GM20431 (cell line): ENCODE results near the gene C2CD5.

ENCODE experiments used
- in situ Hi-C: fragments of 300-500 bp; cut with MseI, MboI; formaldehyde crosslinking; loops from one replicate; pipeline ENCODE4 v1.15.0; 2020; ENCODE audit warnings: low sequenced_read_pairs; ENCODE audit not compliant: unreplicated experiment

Gene C2CD5

DNA sequence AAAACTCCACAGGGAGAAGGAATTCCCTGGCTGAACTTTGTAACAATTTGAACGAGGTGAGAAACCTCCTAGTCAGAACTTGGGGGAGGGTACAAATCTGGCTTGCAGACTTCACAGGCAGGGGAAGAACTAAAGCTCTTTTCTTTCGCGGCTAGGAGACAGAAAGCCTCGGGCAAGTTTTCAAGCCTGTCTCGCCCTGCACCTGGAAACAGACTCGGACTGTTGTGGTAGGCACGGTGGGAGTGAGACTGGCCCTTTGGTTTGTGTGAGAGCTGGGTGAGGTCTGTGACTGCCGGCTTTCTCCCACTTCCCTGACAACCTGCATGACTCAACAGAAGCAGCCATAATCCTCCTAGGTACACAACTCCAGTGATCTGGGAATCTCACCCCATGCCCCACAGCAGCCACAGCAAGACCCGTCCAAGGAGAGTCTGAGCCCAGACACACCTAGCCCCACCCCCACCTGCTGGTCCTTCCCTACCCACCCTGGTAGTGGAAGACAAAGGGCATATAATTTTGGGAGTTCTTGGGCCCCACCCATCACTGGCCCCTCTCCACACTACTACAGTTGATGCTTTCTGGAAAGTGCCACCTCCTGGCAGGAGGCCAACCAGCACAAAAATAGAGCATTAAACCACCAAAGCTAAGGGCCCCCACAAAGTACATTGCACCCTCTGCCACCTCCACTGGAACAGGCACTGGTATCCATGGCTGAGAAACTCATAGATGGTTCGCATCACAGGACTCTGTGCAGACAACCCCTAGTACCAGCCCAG, 107.1 kb downstream of the C2CD5 start:
- in situ Hi-C loops, result loop anchor here (25.0 kb wide), 2 partner anchors 350 to 750 kb away; no protein-coding TSS in a partner anchor

DNA sequence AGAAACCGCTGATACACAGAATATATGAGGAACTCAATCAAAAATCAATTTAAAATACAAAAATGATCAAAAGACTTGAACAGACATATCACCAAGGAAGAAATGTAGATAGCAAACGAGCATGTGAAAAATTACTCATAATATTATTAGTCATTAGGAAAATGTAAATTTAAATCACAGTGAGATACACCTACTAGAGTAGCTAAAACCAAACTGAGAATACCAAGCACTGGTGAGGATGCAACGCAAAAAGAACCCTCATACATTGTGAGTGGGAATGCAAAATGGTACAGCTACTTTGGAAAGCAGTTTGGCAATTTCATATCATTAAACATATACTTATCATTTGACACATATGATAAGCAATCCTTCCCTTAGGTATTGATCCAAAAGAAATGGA, 108.8 kb downstream of the C2CD5 start:
- in situ Hi-C loops, result loop anchor here (25.0 kb wide), 2 partner anchors 348 to 748 kb away; no protein-coding TSS in a partner anchor

DNA sequence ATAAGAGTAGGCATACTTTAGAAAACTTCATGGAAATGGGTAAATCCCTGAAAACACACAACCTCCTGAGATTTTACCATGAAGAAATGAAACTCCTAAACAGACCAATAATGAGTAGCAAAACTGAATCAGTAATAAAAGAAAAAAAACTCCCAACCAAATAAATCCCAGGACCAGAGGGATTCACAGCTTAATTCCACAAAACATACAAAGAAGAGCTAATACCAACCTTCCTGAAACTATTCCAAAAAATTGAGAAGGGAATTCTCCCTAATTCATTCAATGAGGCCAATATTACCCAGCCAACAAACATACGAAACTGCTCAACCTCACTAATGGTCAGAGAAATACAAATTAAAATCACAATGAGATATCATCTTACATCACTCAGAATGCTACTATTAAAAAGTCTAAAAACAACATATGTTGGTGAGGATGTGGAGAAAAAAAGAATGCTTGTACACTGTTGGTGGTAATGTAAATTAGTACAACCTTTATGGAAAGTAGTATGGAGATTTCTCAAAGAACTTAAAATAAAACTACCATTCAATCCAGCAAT, 112.6 kb downstream of the C2CD5 start:
- in situ Hi-C loops, result loop anchor here (25.0 kb wide), 2 partner anchors 344 to 744 kb away; no protein-coding TSS in a partner anchor

DNA sequence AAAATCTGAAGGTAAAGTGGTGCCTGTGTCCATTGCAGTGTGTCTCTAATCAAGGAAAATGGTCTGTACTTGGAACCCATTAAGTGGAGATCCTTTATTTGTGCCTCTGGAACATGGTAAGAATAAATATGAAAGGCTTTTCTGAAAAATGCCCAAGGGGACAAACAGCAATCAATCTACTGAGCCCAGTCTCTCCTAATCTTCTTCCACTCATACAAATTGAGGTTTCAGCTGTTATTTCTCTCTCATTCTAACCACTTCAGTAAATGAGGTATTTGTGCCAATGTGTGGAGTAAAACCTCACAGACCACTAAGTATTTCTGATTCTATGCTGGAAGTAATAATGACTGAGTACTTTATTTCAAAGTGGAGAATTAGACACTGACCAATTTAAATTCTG, 127.5 kb downstream of the C2CD5 start:
- in situ Hi-C loops, result no loop called here

DNA sequence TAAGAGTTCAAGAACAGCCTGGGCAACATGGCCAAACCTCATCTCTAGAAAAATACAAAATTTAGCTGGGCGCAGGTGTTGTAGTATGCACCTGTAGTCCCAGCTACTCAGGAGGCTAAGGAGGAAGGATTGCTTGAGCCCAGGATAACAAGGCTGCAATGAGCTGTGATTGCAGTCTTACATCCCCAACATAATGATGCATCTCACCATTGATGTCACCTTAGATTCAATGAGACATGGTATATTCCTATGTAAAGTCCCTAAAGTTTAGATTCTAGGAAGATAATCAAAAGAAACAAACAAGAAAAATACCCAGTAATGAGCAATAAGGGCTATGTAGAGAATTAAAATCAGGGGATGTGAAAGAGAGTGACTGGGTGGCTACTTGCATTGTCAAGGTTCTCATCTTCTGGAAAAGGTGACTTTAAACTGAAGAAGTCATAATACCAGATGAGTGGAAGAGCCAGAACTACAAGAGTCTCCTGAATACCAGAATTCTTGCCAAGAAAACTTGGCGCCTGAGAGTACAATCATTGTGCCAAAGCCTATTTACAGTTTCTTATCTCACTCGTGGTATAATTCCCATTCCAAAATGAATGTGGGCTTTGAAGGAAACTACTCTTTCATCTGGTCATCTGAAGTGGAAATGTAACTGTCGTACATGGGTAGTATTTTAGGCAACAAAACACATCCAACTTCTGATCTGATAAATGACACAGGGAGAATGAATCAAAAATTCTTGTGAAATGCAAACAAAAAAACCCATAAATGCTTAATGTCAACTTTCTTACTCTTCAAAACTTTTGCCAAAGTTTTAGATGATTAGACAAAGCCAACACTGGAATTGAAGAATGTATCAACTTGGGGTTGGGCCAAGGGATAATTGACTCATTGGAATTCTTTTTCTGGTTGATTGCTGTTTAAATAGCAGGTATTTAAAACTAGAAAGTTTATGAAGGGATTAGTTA, 128.7 kb downstream of the C2CD5 start:
- in situ Hi-C loops, result no loop called here

DNA sequence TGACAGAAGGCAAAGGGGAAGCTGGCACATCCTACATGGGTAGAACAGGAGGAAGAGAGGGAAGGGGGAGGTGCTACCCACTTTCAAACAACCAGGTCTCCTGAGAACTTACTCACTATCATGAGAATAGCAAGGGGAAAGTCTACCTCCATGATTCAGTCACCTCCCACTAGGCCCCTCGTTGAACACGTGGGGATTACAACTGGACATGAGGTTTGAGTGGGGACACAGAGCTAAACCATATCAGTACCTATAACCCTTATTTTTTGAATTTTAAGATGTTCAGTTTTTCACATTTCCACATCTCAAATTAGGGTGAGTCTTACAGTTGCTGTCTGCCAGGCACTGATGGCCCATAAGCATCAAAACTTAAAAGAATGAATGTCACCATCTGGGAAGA, 129.6 kb downstream of the C2CD5 start:
- in situ Hi-C loops, result no loop called here

DNA sequence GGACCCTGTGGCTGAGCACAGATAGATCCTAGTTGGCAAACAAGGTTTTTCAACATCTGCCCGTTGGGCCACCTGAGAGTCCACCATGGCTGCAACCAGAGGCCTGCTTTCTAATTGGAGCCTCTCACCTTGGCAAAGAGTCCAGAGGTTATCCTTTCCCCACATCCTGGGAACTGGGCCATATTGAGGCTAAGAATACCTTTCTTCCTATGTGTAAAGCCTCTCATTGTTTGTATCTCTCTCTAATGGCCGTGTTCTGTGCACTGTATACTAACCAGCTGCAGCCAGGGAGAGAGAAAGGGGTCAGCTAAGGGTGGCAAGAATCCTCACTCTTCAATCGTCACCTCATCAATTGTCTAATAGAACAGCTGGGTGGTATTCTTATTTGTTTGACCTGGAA, 130.8 kb downstream of the C2CD5 start:
- in situ Hi-C loops, result no loop called here

DNA sequence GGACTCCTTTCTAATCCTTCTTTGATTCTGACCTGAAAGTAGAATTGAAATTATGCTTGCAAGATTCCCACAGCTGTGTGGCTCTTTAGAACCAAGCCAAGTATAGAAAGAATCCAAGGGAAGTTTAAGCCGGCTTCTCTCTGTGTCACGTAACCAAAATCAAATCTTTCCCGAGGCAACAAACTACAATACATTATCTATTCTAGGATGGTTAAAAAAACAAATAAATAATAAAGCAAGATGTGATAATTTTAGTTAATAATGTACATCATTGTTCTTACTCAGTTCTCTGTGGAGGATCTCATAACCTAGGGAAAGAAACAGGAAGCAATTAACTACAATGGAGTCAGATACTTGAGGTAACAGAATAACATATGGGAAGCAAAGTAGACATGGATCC, 131.8 kb downstream of the C2CD5 start:
- in situ Hi-C loops, result no loop called here

DNA sequence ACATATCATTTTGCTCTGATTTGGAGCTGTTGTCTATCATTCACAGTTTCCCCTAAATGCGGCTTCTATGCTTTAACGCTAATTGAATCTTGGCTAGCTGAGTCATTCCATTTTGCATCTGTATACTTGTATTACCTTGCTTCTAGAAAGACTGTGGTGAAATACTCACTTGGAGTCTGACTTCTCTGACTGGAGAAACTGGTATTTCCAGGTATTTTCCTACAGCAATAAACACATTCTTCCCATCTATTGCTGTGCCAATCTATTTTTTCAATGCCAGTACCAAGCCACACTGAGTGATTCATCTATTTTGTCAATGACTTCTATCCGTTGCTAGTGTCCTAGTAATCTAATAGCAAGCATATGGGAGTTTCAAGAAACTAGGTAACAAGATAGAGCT, 133.9 kb downstream of the C2CD5 start:
- in situ Hi-C loops, result no loop called here

DNA sequence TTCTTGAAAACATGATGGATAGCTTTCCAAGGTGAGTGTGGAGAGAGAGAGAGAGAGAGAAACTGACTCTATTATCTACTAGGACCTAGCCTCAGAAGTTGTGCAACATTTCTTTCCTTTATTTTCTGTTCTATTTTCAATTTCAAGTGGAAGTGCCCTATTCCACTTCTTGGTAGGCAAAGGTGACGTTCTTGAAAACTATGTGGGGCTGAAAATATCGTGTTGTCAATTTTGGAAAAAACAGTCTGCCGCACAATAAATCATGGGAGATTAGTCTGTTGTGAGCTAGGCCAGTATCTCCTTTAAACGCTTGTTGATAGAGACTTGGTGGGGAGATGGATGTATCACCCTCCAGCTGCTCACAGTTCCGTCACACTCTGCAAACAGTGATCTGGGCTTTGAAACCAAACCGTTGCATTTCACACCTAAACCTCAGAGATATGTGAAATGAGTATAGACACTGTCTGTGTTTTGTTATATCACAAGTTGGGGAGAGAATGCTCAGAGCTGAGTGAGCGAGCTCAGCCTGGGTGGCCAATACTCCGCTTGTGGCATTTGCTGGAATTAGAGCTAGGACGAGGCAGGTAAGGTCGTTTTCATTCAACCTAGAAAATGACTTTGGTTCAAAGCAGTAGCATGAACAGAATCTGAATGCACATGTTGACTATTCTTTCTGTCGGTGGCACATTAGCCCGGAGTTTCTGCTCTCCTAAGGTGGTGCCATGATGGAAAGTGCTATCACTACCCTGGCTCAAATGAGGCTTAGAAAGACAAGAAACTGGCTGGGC, 134.8 kb downstream of the C2CD5 start:
- in situ Hi-C loops, result no loop called here

DNA sequence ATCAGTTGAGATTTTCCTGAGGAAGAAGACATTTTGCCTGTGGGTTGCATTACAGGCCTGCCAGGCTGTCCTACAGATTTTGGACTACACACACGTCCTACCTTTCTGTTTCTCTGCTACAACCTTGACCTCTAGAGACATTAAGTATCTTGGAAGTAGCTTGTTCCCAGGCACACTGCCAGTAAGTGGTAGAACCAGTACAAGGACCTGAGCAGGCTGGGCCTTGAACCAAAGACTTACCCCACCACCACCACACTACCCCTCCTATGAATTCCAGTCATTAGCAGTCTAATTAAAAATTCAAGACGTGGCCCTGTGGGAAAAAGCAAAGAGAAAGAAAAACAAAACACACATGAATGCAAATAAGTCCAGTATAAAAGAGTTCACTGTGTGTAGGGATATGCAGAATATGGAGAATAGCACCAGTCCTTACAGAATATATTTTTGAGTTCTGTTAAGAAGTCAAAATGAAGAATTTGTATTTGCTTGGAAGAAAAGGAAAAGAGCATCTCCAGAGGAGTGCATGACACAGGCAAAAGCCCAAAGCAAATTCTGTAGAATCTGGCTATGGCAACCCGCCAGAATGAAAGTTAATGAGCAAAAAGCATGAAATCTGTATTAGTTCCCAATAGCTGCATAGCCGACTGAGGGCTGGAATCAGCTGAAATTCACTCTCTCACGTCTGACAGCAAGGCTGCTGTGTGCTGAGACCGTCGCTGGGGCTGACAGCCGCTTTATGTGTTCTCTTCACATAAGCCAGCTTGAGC, 135.5 kb downstream of the C2CD5 start:
- in situ Hi-C loops, result no loop called here

DNA sequence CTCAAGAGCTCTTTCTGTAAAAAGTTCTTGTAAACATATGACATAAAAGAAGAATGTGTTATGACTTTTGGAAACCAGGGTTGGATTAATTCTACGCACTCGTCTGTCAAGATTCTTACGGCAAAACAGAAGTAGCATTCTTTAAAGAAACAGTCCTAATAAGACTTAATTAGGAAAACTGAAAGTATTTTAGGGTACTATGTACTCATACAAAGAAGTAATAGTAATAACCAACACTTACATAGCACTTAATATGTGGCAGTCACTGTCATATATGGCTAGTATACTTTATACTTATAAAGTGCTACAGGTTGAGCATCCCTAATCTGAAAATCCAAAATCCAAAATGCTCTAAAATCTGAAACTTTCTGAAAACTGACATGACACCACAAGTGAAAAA, 136.9 kb downstream of the C2CD5 start:
- in situ Hi-C loops, result no loop called here

DNA sequence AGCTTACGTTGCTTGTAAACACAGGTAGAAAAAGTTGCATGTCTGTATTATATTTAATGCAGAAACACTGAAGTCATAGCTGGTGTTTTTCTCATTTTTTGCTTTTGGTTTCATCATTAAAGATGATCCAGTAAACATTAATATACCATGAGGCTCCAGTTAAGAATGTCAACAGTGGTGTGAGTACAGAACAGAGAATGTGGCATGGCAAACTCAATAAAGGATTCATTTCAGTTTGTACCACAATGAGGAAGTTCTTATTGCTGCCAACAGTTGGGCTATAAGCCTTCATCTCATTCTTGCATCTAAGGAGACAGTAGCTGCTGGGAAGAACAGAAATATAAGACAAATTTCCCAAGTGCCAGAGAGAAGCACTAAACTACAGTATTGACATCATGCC, 137.7 kb downstream of the C2CD5 start:
- in situ Hi-C loops, result no loop called here

DNA sequence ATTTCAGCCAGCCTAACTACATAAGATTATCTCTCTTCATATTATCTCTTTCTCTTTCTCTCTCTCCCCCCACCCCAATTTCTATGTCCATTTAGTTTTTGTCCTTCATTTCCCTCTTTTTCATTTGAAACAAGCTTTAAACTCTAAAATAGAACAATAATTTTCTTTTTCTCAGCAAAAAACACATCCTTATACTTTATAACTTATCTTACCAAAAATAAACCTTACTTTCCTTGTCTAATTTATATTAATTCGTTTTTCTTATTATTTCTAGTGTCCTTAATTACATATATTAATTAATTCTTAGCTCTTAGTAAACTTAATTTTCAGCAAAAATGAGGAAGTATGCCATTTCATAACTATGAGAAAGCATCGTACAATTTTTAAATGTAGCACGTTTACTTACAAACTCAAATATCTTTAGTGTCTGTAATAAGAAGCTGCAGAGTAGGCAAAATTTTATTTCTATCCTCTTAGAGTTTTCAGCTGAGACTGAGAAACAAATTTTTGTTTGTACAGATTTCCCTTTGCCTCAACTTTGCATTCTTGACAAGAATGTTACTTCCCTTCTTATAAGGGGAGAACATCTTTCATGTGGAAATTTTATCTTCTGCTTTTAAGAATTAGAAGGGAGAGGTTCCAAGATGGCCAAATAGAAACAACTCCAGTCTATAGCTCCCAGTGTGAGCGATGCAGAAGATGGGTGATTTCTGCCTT, 144.7 kb downstream of the C2CD5 start:
- in situ Hi-C loops, result no loop called here
